ENCODE data around the gene IRF2BP2. TPM values are rescaled to one million over a fixed set of nuclear protein-coding genes. Genes with fewer than 3 reads are reported as not detected.

The IRF2BP2 gene
- total and polyA plus RNA-seq, 10 of the 15 experiments (the other 5 are each of a cell fraction or from before 2014, with no cell fraction given) = 7.5 to 114 (median 52.3) TPM

GRCh38 chr1:234558330-234558836, 51.6 kb downstream of the IRF2BP2 start (continued):
- TF ChIP-seq PRDM15 (CRISPR knock-in tag; IDR thresholded peaks at IDR 0.05) = no peak

GRCh38 chr1:234556245-234556943, 53.6 kb downstream of the IRF2BP2 start:
- no peaks in the 10 kb centered on the region for H3K36me3 ChIP-seq (ENCODE audit: control insufficient read depth in 2 of 2, insufficient read depth in 2 of 2, low read length in 1 of 2)
- no peaks in the 10 kb centered on the region for H3K9me3 ChIP-seq (replicated peaks; ENCODE audit: control insufficient read depth, insufficient read depth, low read length)
- H3K4me3 ChIP-seq = no peak overlapping the region
- FAIRE-seq = no peak
- SMC1A ChIA-PET (ENCODE audit: uncharacterized antibody, unreplicated experiment) = interaction anchor here (0.8 to 1.4 kb wide), 4 partner anchors 26 to 216 kb away, joined by 3 to 4 read pairs (median 3); no protein-coding TSS in a partner anchor
- H3K4me1 ChIP-seq (ENCODE audit: control insufficient read depth, insufficient read depth, low read length) = no peaks in the 10 kb centered on the region
- no peak for TF ChIP-seq NR2F1 (conservative IDR thresholded peaks at IDR 0.05)
- TF ChIP-seq GATAD2B (conservative IDR thresholded peaks at IDR 0.05; ENCODE audit: low read depth) = no peak
- no peak for TF ChIP-seq EED (IDR thresholded peaks at IDR 0.05; ENCODE audit: low read depth)
- no peak for TF ChIP-seq RUNX3 (IDR thresholded peaks at IDR 0.05; ENCODE audit: low read length)
- TF ChIP-seq RAD51 (IDR thresholded peaks at IDR 0.05) = no peak
- no peak for TF ChIP-seq ZBTB40 (IDR thresholded peaks at IDR 0.05; ENCODE audit: borderline replicate concordance)
- TF ChIP-seq EP300 (IDR thresholded peaks at IDR 0.05; ENCODE audit: borderline replicate concordance in 1 of 2, control insufficient read depth in 1 of 2, low read depth in 2 of 2, low read length in 2 of 2) = no peak
- TF ChIP-seq NFIC (IDR thresholded peaks at IDR 0.05; ENCODE audit: low read depth, low read length) = no peak
- no peak for TF ChIP-seq HDGF (IDR thresholded peaks at IDR 0.05)
- H3K27ac ChIP-seq (ENCODE audit: control insufficient read depth, insufficient read depth) = no peak overlapping the region
- WGBS (ENCODE audit: insufficient coverage, insufficient replicate concordance, low lambda C conversion rate, missing lambda C conversion rate) = 38% methylated on average over 4 of the region's 4 CpGs
- in situ Hi-C loops (cut with MboI) (no loop called here), intact Hi-C loops (cut with micrococcal nuclease; ENCODE audit: unreplicated experiment) (no loop called here)
- RAD21 ChIA-PET (ENCODE audit: unreplicated experiment) = no interaction called here
- H3K27me3 ChIP-seq (replicated peaks in 1 of 2; ENCODE audit: control insufficient read depth in 2 of 2, insufficient read depth in 2 of 2, low read length in 1 of 2) = no peaks in the 10 kb centered on the region
- no peak overlapping the region for H3K4me2 ChIP-seq (ENCODE audit: control insufficient read depth, insufficient read depth)
- no peaks in the 10 kb centered on the region for H4K20me1 ChIP-seq (ENCODE audit: control insufficient read depth, insufficient read depth)
- CTCF ChIA-PET = no interaction called here
- POLR2A ChIA-PET = interaction anchor here (0.7 kb wide), 1 partner anchor 372 kb away, joined by 3 read pairs; no protein-coding TSS in a partner anchor
- no peak overlapping the region for H3K9ac ChIP-seq (ENCODE audit: control insufficient read depth, insufficient read depth, low read length)
- ATAC-seq = no peak
- no peak for DNase-seq (ENCODE audit: low read depth, low spot score)
- no peaks in the 10 kb centered on the region for H3K79me2 ChIP-seq (ENCODE audit: control insufficient read depth, insufficient read depth, low read length)
- no TSS peak for BruUV-seq (replicated peaks)
- no peak overlapping the region for H2AFZ ChIP-seq (ENCODE audit: control insufficient read depth, low read depth, low read length)
